OCI-LY7 (cell line): ENCODE results near the gene MXRA8.

ENCODE experiments used
- CTCF ChIP-seq: fragments of 200-600 bp; sonication (generic); conservative IDR thresholded peaks from 2 replicates; pipeline ENCODE4 v1.5.1; 2014; ENCODE audit warnings: mild to moderate bottlenecking, antibody characterized with exemption, low read length, moderate library complexity, mixed read lengths
- EZH2phosphoT487 ChIP-seq: fragments of 200-600 bp; sonication (generic); IDR thresholded peaks from 2 replicates; pipeline ENCODE4 v1.6.1; 2018; ENCODE audit warnings: low read depth, borderline replicate concordance, mild to moderate bottlenecking, mixed run types, antibody characterized with exemption, low read length, moderate library complexity, mixed read lengths

GRCh38 chr1:1324084-1324523 lies 34.3 kb downstream of the MXRA8 start:
- no peak for TF ChIP-seq CTCF
- no peak for TF ChIP-seq EZH2phosphoT487
